K562 (cell line): Measurements from ENCODE around the gene TRIM47. TPM values are rescaled to one million over a fixed set of nuclear protein-coding genes. Genes with fewer than 3 reads are reported as not detected.

Experiments
- CHD7 ChIP-seq: fragments of 200-600 bp; sonication (generic); IDR thresholded peaks from one replicate; pipeline ENCODE4 v1.6.1; 2012; ENCODE audit warnings: mild to moderate bottlenecking, low read depth, low read length, inconsistent platforms
- FOS ChIP-seq: IDR thresholded peaks from 3 replicates; pipeline ENCODE4 v1.6.1; 2011; ENCODE audit not compliant: insufficient read length; ENCODE audit errors: extremely low read depth
- FOSL1 ChIP-seq: fragments of 200-800 bp; sonication (Bioruptor generic); conservative IDR thresholded peaks from 2 replicates; pipeline ENCODE4 v1.6.1; 2016; ENCODE audit warnings: missing genetic modification characterization, missing compliant biosample characterization
- GATA2 ChIP-seq: sonication (generic); formaldehyde crosslinking; IDR thresholded peaks from 2 replicates; pipeline ENCODE4 v1.4.0; 2020; ENCODE audit warnings: mild to moderate bottlenecking, missing genetic modification reagents
- IRF2 ChIP-seq: sonication (generic); formaldehyde crosslinking; IDR thresholded peaks from 2 replicates; pipeline ENCODE4 v1.8.1; 2022; ENCODE audit warnings: mild to moderate bottlenecking, missing genetic modification reagents
- NFE2L1 ChIP-seq: fragments of 450-650 bp; IDR thresholded peaks from 2 replicates; pipeline ENCODE4 v1.6.1; 2016; ENCODE audit warnings: missing genetic modification characterization, low read depth, mild to moderate bottlenecking, missing compliant biosample characterization, moderate library complexity, borderline replicate concordance
- NR2C2 ChIP-seq, 2 experiments: fragments of 200-800 bp in 1 of 2; sonication (Bioruptor generic) in 1 of 2; sonication (generic) in 1 of 2; formaldehyde crosslinking in 1 of 2; IDR thresholded peaks; 2 replicates each; pipeline versions ENCODE4 v1.6.1 to v1.8.0; 2016 to 2022; ENCODE audit warnings: mild to moderate bottlenecking in 1 of 2, missing compliant biosample characterization in 1 of 2, missing genetic modification characterization in 1 of 2, missing genetic modification reagents in 1 of 2
- RBFOX2 ChIP-seq: fragments of 200-400 bp; formaldehyde crosslinking; IDR thresholded peaks from 2 replicates; pipeline ENCODE4 v1.6.1; 2017; ENCODE audit warnings: low read depth, mild to moderate bottlenecking, low read length, moderate library complexity
- RERE ChIP-seq: sonication (generic); formaldehyde crosslinking; IDR thresholded peaks from 2 replicates; pipeline ENCODE4 v1.8.0; 2023; ENCODE audit warnings: missing genetic modification reagents, mild to moderate bottlenecking, borderline replicate concordance
- RFX7 ChIP-seq: fragments of 250-450 bp; sonication (Bioruptor Pico); IDR thresholded peaks from 2 replicates; pipeline ENCODE4 v1.5.1; 2021; ENCODE audit warnings: mild to moderate bottlenecking
- polyA plus RNA-seq, 8 experiments: library from polyadenylated mRNA; depleted of rRNA in 4 of 8; stranded (reverse) in 5 of 8; unstranded in 3 of 8; fragments of >200 nt; fragmentation: Nextera tagmentation in 2 of 8; fragmentation: Illumina TruSeq in 1 of 8; extraction: Ambion mirVana in 2 of 8; extraction: Trizol in 1 of 8; gene quantifications; 2 replicates each; pipeline versions ENCODE4 v1.2.1 to v1.2.3, GENCODE V29; 2011 to 2014; ENCODE audit warnings: inconsistent platforms in 1 of 8, missing spikeins in 1 of 8
- total RNA-seq, 7 experiments: library from RNA; depleted of rRNA in 6 of 7; stranded (reverse); fragments of >200 nt in 6 of 7; fragmentation: Illumina TruSeq in 2 of 7; extraction: Trizol in 2 of 7; gene quantifications; 2 replicates each; pipeline versions ENCODE4 v1.2.1 to v1.2.3, GENCODE V29; 2011 to 2021; ENCODE audit warnings: low replicate concordance in 1 of 7

TRIM47 gene
- total and polyA plus RNA-seq, 9 of the 15 experiments (the other 6 are each of a cell fraction or from before 2014, with no cell fraction given): 0.56 to 6.1 (median 3.2) TPM

GRCh38 chr17:75845058-75845711 is 33.2 kb downstream of the TRIM47 start (continued):
- no peak for TF ChIP-seq CHD7
- no peak for TF ChIP-seq NFE2L1 (tag)
- no peak for TF ChIP-seq FOS
- peak; percentile 73 for TF ChIP-seq RBFOX2
- no peak for TF ChIP-seq NR2C2 (CRISPR knock-in tag; IDR thresholded peaks at IDR 0.05)
- 0 out of 2 replicates have a peak, but pooled peaks have one; percentile 23 for TF ChIP-seq NR2C2 (tag; IDR thresholded peaks at IDR 0.05)
- no peak for TF ChIP-seq RERE (CRISPR knock-in tag)
- TF ChIP-seq GATA2 (CRISPR knock-in tag): no peak
- no peak for TF ChIP-seq RFX7 (CRISPR knock-in tag)
- TF ChIP-seq FOSL1 (tag): peak; percentile 41; the same call in 1 of the 2 replicates
- TF ChIP-seq IRF2 (CRISPR knock-in tag): no peak
